SK-N-SH treated with all-trans-retinoic acid at 6 μM for 48 hours (cell line): ENCODE measurements around the gene FCF1.

Source experiments
- ARNTL ChIP-seq: fragments of 450-650 bp; formaldehyde crosslinking; IDR thresholded peaks from 2 replicates; pipeline ENCODE4 v1.5.0; 2020; ENCODE audit warnings: low read depth, mild to moderate bottlenecking, moderate library complexity, borderline replicate concordance
- BACH2 ChIP-seq: fragments of 250-450 bp; sonication (Bioruptor Pico); IDR thresholded peaks from 2 replicates; pipeline ENCODE4 v1.9.0; 2021; ENCODE audit warnings: mild to moderate bottlenecking, borderline replicate concordance
- ESRRG ChIP-seq: fragments of 250-450 bp; sonication (Bioruptor Pico); IDR thresholded peaks from 2 replicates; pipeline ENCODE4 v1.6.1; 2021; ENCODE audit warnings: mild to moderate bottlenecking
- OSR1 ChIP-seq: fragments of 250-450 bp; sonication (Bioruptor Pico); IDR thresholded peaks from 2 replicates; pipeline ENCODE4 v1.8.0; 2022; ENCODE audit warnings: moderate library complexity, mild to moderate bottlenecking, inconsistent platforms
- PATZ1 ChIP-seq: fragments of 250-450 bp; sonication (Bioruptor Pico); IDR thresholded peaks from 2 replicates; pipeline ENCODE4 v1.8.0; 2020; ENCODE audit warnings: mild to moderate bottlenecking, moderate library complexity, borderline replicate concordance
- PPARA ChIP-seq: fragments of 250-450 bp; sonication (Bioruptor Pico); IDR thresholded peaks from 2 replicates; pipeline ENCODE4 v1.5.0; 2020; ENCODE audit warnings: mild to moderate bottlenecking, borderline replicate concordance
- SNAI2 ChIP-seq: fragments of 250-450 bp; sonication (Bioruptor Pico); IDR thresholded peaks from 2 replicates; pipeline ENCODE4 v1.5.0; 2020; ENCODE audit warnings: mild to moderate bottlenecking, moderate library complexity
- TCF4 ChIP-seq: fragments of 250-450 bp; sonication (Bioruptor Pico); IDR thresholded peaks from 2 replicates; pipeline ENCODE4 v1.8.0; 2021; ENCODE audit warnings: mild to moderate bottlenecking, moderate library complexity, borderline replicate concordance
- TSHZ2 ChIP-seq: fragments of 250-450 bp; sonication (Bioruptor Pico); IDR thresholded peaks from 2 replicates; pipeline ENCODE4 v1.5.0; 2020; ENCODE audit warnings: mild to moderate bottlenecking, moderate library complexity
- ZFP3 ChIP-seq: fragments of 250-450 bp; sonication (Bioruptor Pico); IDR thresholded peaks from 2 replicates; pipeline ENCODE4 v1.5.0; 2020; ENCODE audit warnings: mild to moderate bottlenecking, moderate library complexity
- ZFP30 ChIP-seq: fragments of 450-650 bp; formaldehyde crosslinking; IDR thresholded peaks from 2 replicates; pipeline ENCODE4 v1.5.0; 2022; ENCODE audit warnings: mild to moderate bottlenecking, moderate library complexity

GRCh38 chr14:74697011-74697410, 15.9 kb upstream of the FCF1 start:
- no peak for TF ChIP-seq TSHZ2 (CRISPR knock-in tag)
- no peak for TF ChIP-seq PATZ1 (CRISPR knock-in tag)
- no peak for TF ChIP-seq BACH2 (CRISPR knock-in tag)
- TF ChIP-seq TCF4 (CRISPR knock-in tag) = no peak
- no peak for TF ChIP-seq ESRRG
- TF ChIP-seq ZFP3 (CRISPR knock-in tag) = no peak
- TF ChIP-seq ZFP30 (CRISPR knock-in tag) = no peak
- no peak for TF ChIP-seq PPARA (CRISPR knock-in tag)
- TF ChIP-seq OSR1 = no peak
- TF ChIP-seq SNAI2 = no peak
- no peak for TF ChIP-seq ARNTL (CRISPR knock-in tag)
